PC-3 (cell line): ENCODE results near the gene SDHAF1.

Experiments
- CTCF ChIP-seq: fragments of 300-600 bp; sonication (generic); conservative IDR thresholded peaks from 2 replicates; pipeline ENCODE4 v1.5.1; 2017; ENCODE audit warnings: antibody characterized with exemption, low read depth, mild to moderate bottlenecking, low read length
- EZH2 ChIP-seq: fragments of 300-600 bp; sonication (generic); IDR thresholded peaks from one replicate; pipeline ENCODE4 v1.6.1; 2017; ENCODE audit warnings: antibody characterized with exemption, mild to moderate bottlenecking, low read length; ENCODE audit not compliant: unreplicated experiment
- EZH2phosphoT487 ChIP-seq: fragments of 300-600 bp; sonication (generic); IDR thresholded peaks from 2 replicates; pipeline ENCODE4 v1.6.1; 2018; ENCODE audit warnings: mild to moderate bottlenecking, antibody characterized with exemption, low read length, borderline replicate concordance

GRCh38 chr19:36040495-36040894 is 45.5 kb downstream of the SDHAF1 start:
- TF ChIP-seq CTCF (no peak), EZH2 (no peak), EZH2phosphoT487 (no peak)
